ENCODE data around the gene ADAM12.

Gene ADAM12

DNA sequence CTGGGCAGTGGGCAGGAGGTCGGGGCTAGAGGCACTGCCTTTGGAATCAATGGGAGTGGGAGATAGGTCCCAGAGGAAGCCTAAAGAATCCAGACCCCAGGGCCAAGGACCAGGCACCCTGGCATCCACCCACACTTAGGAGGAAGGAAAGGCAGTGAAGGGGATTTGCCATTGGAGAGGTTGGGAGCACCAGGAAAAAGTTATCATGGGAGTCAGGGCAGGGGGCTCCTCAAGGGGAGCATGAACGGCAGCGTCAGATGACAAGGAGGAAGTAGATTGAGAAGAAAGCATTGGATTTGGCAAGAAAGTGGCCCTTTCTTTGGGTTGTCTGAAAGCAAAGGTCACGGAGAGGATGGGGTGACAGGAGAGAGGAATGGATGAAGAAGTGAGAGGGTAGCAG lies 142.8 kb downstream of the ADAM12 start:
- Histone ChIP-seq H3F3A (ENCODE audit: control insufficient read depth, insufficient read depth) (no peaks in the 10 kb centered on the region), H3K4me2 (ENCODE audit: low read length) (no peak overlapping the region), H3K4me1 (ENCODE audit: control insufficient read depth, low read length) (no peaks in the 10 kb centered on the region), H3K9me3 (ENCODE audit: control insufficient read depth, insufficient read depth, low read length) (no peaks in the 10 kb centered on the region), H3K79me2 (ENCODE audit: control insufficient read depth, low read length) (no peaks in the 10 kb centered on the region), H3K27me3 (ENCODE audit: control insufficient read depth, low read length) (no peaks in the 10 kb centered on the region), H3K4me3 (ENCODE audit: low read length) (no peak overlapping the region), H3K36me3 (ENCODE audit: control insufficient read depth, low read length) (no peaks in the 10 kb centered on the region), H4K20me1 (ENCODE audit: control insufficient read depth, insufficient read depth, low read depth, low read length) (no peaks in the 10 kb centered on the region), H3K9me2 (replicated peaks; ENCODE audit: control insufficient read depth, low read length) (no peaks in the 10 kb centered on the region), H3K27ac (ENCODE audit: low read depth, low read length) (no peak overlapping the region)
- TF ChIP-seq EZH2phosphoT487 (IDR thresholded peaks at IDR 0.05; ENCODE audit: borderline replicate concordance, low read length) = no peak
- TF ChIP-seq, protein P1, sequence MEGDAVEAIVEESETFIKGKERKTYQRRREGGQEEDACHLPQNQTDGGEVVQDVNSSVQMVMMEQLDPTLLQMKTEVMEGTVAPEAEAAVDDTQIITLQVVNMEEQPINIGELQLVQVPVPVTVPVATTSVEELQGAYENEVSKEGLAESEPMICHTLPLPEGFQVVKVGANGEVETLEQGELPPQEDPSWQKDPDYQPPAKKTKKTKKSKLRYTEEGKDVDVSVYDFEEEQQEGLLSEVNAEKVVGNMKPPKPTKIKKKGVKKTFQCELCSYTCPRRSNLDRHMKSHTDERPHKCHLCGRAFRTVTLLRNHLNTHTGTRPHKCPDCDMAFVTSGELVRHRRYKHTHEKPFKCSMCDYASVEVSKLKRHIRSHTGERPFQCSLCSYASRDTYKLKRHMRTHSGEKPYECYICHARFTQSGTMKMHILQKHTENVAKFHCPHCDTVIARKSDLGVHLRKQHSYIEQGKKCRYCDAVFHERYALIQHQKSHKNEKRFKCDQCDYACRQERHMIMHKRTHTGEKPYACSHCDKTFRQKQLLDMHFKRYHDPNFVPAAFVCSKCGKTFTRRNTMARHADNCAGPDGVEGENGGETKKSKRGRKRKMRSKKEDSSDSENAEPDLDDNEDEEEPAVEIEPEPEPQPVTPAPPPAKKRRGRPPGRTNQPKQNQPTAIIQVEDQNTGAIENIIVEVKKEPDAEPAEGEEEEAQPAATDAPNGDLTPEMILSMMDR (IDR thresholded peaks at IDR 0.05; ENCODE audit: low read depth, low read length, poor library complexity, severe bottlenecking) = no peak

DNA sequence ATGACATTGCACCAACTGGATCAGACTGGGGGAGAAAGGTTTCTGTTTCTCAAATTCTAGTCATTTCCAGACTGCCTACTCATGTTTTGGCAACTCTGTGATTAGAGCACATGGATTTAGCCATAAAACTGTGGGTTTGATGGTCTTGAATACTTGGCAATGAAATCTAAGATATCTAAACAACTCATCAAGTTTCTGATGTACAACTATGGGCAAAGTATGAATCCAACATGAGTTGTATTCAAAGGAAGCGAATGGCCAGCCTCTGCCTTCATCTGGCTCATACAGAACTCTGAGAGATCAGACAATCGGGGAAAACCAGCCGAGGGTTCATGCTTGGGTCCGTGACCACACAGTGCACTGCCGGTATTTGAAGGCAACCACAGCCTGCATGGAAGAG lies 144.3 kb downstream of the ADAM12 start:
- Histone ChIP-seq H3K79me2 (ENCODE audit: control insufficient read depth, low read length) (no peaks in the 10 kb centered on the region), H3K4me2 (ENCODE audit: low read length) (no peak overlapping the region), H3K36me3 (ENCODE audit: control insufficient read depth, low read length) (no peaks in the 10 kb centered on the region), H4K20me1 (ENCODE audit: control insufficient read depth, insufficient read depth, low read depth, low read length) (no peaks in the 10 kb centered on the region), H3F3A (ENCODE audit: control insufficient read depth, insufficient read depth) (no peaks in the 10 kb centered on the region), H3K9me2 (replicated peaks; ENCODE audit: control insufficient read depth, low read length) (no peaks in the 10 kb centered on the region), H3K27ac (ENCODE audit: low read depth, low read length) (no peak overlapping the region), H3K4me3 (ENCODE audit: low read length) (no peak overlapping the region), H3K4me1 (ENCODE audit: control insufficient read depth, low read length) (no peaks in the 10 kb centered on the region), H3K27me3 (ENCODE audit: control insufficient read depth, low read length) (no peaks in the 10 kb centered on the region), H3K9me3 (ENCODE audit: control insufficient read depth, insufficient read depth, low read length) (no peaks in the 10 kb centered on the region)
- TF ChIP-seq, protein P1 (IDR thresholded peaks at IDR 0.05; ENCODE audit: low read depth, low read length, poor library complexity, severe bottlenecking) = no peak
- TF ChIP-seq EZH2phosphoT487 (IDR thresholded peaks at IDR 0.05; ENCODE audit: borderline replicate concordance, low read length) = no peak

DNA sequence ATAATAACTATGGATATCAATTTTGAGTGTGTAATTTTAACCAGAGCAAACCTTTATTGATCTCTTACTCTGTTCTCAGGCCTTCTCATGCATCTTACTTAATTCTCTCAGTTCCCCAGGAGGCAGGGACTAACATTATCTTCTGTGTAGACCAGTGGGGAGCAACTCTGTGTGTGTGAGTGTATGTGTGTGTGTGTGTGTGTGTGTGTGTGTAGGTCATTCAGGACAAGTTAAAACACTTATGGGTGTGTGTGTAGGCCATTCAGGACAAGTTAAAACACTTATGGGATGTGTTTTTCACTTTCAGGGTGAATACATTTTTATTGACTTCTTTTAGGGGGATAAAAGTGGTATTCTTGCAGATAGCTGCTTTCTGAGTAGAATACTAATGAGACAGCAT lies 145.0 kb downstream of the ADAM12 start:
- no peak overlapping the region for H3K4me2 ChIP-seq (ENCODE audit: low read length)
- H4K20me1 ChIP-seq (ENCODE audit: control insufficient read depth, insufficient read depth, low read depth, low read length) = no peaks in the 10 kb centered on the region
- H3K4me3 ChIP-seq (ENCODE audit: low read length) = no peak overlapping the region
- TF ChIP-seq, protein P1 (IDR thresholded peaks at IDR 0.05; ENCODE audit: low read depth, low read length, poor library complexity, severe bottlenecking) = no peak
- no peak for TF ChIP-seq EZH2phosphoT487 (IDR thresholded peaks at IDR 0.05; ENCODE audit: borderline replicate concordance, low read length)
- no peaks in the 10 kb centered on the region for H3K4me1 ChIP-seq (ENCODE audit: control insufficient read depth, low read length)
- H3K79me2 ChIP-seq (ENCODE audit: control insufficient read depth, low read length) = no peaks in the 10 kb centered on the region
- no peak overlapping the region for H3K27ac ChIP-seq (ENCODE audit: low read depth, low read length)
- no peaks in the 10 kb centered on the region for H3K9me2 ChIP-seq (replicated peaks; ENCODE audit: control insufficient read depth, low read length)
- no peaks in the 10 kb centered on the region for H3F3A ChIP-seq (ENCODE audit: control insufficient read depth, insufficient read depth)
- no peaks in the 10 kb centered on the region for H3K36me3 ChIP-seq (ENCODE audit: control insufficient read depth, low read length)
- no peaks in the 10 kb centered on the region for H3K27me3 ChIP-seq (ENCODE audit: control insufficient read depth, low read length)
- no peaks in the 10 kb centered on the region for H3K9me3 ChIP-seq (ENCODE audit: control insufficient read depth, insufficient read depth, low read length)

All from DOHH2 (cell line).